Measurements from ENCODE around the gene TMEM258. TPM values are rescaled to one million over a fixed set of nuclear protein-coding genes. Genes with fewer than 3 reads are reported as not detected.

Gene TMEM258
- total and polyA plus RNA-seq, 2 experiments from 2014 or later = 72.8 to 258 TPM

DNA sequence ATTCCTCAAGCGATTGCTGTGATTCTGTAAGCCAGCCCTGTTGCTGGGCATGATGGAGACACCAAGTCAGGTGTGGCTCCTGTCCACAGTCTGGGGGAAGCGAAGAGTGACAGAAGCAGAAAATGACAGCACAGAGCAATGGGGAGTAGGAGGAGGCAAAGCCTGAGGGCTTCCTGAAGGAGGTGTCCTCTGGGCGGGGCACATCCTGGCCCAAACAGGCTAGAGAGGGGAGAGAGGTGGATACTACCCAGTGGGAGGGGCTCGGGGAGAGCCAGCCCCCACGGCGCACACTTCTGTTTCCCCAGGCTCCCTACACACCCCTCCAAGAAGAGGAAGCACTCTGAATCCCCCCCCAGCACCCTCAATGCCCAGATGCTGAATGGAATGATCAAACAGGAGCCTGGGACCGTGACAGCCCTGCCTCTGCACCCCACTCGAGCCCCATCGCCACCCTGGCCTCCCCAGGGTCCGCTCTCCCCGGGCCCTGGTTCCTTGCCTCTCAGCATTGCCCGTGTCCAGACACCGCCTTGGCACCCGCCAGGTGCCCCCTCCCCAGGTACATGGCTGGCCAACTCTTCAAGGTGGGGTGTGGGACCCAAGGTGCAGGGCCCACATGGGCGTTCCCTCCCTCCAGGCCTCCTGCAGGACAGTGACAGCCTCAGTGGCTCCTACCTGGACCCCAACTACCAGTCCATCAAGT lies 21.1 kb downstream of the TMEM258 start:
- no peak for DNase-seq
- Histone ChIP-seq H3F3A (ENCODE audit: insufficient read depth) (no peaks in the 10 kb centered on the region), H3K27me3 (replicated peaks; ENCODE audit: insufficient read depth) (no peaks in the 10 kb centered on the region), H3K9me3 (ENCODE audit: low read depth) (no peaks in the 10 kb centered on the region), H2AFZ (no peak overlapping the region), H3K9me2 (ENCODE audit: insufficient read depth) (no peaks in the 10 kb centered on the region), H3K4me1 (ENCODE audit: insufficient read depth) (no peaks in the 10 kb centered on the region), H3K79me2 (ENCODE audit: insufficient read depth) (no peaks in the 10 kb centered on the region), H4K20me1 (ENCODE audit: insufficient read depth) (no peaks in the 10 kb centered on the region), H3K4me3 (no peak overlapping the region), H3K9ac (no peak overlapping the region), H3K36me3 (ENCODE audit: low read depth) (no peaks in the 10 kb centered on the region), H3K4me2 (ENCODE audit: unreplicated experiment) (no peak overlapping the region), H3K27ac (no peak overlapping the region)
- TF ChIP-seq EZH2 (IDR thresholded peaks at IDR 0.05; ENCODE audit: insufficient read depth, poor library complexity, severe bottlenecking) (no peak), EZH2phosphoT487 (IDR thresholded peaks at IDR 0.05; ENCODE audit: insufficient read depth, low read depth) (no peak)
- WGBS, 2 experiments (ENCODE audit: low coverage in 1 of 2, low lambda C conversion rate in 2 of 2, missing lambda C conversion rate in 2 of 2) = 69 to 73% methylated on average over 15 of the region's 15 CpGs
- in situ Hi-C loops (cut with MboI) = no loop called here

DNA sequence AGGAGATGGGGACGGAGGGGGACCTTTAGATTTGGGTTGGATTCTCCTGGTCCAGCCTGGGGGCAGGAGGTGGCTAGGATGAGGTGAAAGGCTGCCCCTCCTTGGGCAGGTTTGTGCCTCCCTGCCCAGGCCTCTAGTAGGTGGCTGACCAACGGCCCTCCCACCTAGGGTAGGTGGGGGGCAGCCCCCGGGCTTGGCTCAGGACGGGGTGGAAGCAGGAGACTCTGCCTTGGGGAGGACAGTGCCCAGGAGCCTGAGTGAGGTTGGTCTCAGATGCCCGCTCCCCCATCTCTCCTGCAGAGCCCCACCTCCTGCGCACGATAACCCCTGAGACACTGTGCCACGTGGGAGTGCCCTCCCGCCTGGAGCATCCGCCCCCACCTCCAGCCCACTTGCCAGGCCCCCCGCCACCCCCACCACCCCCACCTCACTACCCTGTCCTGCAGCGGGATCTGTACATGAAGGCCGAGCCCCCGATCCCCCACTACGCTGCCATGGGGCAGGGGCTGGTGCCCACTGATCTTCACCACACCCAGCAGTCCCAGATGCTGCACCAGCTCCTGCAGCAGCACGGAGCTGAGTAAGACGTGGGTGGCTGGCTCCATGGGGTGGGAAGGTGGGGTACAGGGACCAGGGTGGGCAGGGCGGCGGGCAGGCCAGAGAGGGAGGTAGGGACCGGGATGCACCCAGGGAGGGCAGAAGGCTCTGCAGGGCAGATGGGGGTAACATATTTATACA lies 22.3 kb downstream of the TMEM258 start:
- DNase-seq = no peak
- Histone ChIP-seq H3K4me1 (ENCODE audit: insufficient read depth) (no peaks in the 10 kb centered on the region), H3K9me3 (ENCODE audit: low read depth) (no peaks in the 10 kb centered on the region), H3K79me2 (ENCODE audit: insufficient read depth) (no peaks in the 10 kb centered on the region), H3K27me3 (replicated peaks; ENCODE audit: insufficient read depth) (no peaks in the 10 kb centered on the region), H2AFZ (no peak overlapping the region), H3F3A (ENCODE audit: insufficient read depth) (no peaks in the 10 kb centered on the region), H3K9me2 (ENCODE audit: insufficient read depth) (no peaks in the 10 kb centered on the region), H3K4me2 (ENCODE audit: unreplicated experiment) (no peak overlapping the region), H3K27ac (no peak overlapping the region), H3K4me3 (no peak overlapping the region), H3K9ac (no peak overlapping the region), H3K36me3 (ENCODE audit: low read depth) (no peaks in the 10 kb centered on the region), H4K20me1 (ENCODE audit: insufficient read depth) (no peaks in the 10 kb centered on the region)
- 75 to 81% methylated on average over 8 to 20 of the region's 20 CpGs for whole genome bisulfite sequencing, 2 experiments (ENCODE audit: low coverage in 1 of 2, low lambda C conversion rate in 2 of 2, missing lambda C conversion rate in 2 of 2)
- TF ChIP-seq EZH2 (IDR thresholded peaks at IDR 0.05; ENCODE audit: insufficient read depth, poor library complexity, severe bottlenecking) (no peak), EZH2phosphoT487 (IDR thresholded peaks at IDR 0.05; ENCODE audit: insufficient read depth, low read depth) (no peak)
- in situ Hi-C loops (cut with MboI) = no loop called here

DNA sequence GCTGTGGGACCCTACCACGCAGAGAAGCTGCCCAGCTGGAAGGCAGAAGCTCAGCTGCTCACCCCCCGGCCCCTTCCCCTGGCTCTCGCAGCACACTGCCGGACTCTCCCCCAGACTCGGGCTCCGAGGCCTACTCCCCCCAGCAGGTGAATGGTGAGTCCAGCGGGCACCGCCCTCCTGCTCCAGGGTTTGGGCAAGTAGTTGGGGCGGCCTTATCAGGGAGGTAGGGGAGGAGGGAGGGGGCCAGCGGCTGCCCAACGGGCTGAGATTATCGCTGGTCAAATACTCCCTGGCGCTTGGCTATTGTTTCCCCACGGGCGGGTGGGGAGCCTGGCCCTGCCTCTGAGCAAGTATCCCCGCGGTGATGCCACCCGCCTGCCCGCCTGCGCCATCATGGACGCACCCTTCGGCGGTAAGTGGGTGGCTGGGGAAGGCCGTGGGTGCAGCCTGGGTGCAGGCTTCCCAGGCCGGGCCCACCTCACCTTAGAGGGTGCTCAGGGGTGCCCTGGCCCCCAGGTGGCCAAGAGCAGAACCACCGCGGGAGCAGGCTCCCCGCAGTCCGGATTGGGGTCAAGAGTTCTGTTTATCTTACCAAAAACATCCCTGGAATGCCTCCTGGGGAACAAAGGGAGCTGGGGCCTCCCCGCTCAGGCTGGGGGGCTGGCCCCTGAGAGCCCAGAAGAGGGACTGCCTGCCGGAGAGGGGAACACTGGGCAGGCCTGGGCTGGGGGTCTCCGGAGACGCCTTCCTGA lies 23.1 kb downstream of the TMEM258 start:
- H3K4me2 ChIP-seq (ENCODE audit: unreplicated experiment) = no peak overlapping the region
- DNase-seq = no peak
- no peak overlapping the region for H2AFZ ChIP-seq
- in situ Hi-C loops (cut with MboI) = no loop called here
- H3K27ac ChIP-seq = no peak overlapping the region
- H3K9me3 ChIP-seq (ENCODE audit: low read depth) = no peaks in the 10 kb centered on the region
- WGBS, 2 experiments (ENCODE audit: low coverage in 1 of 2, low lambda C conversion rate in 2 of 2, missing lambda C conversion rate in 2 of 2) = 71% methylated on average over 28 to 33 of the region's 33 CpGs
- no peak for TF ChIP-seq EZH2 (IDR thresholded peaks at IDR 0.05; ENCODE audit: insufficient read depth, poor library complexity, severe bottlenecking)
- TF ChIP-seq EZH2phosphoT487 (IDR thresholded peaks at IDR 0.05; ENCODE audit: insufficient read depth, low read depth) = no peak
- no peaks in the 10 kb centered on the region for H3K79me2 ChIP-seq (ENCODE audit: insufficient read depth)
- H3K9ac ChIP-seq = no peak overlapping the region
- H3K27me3 ChIP-seq (replicated peaks; ENCODE audit: insufficient read depth) = no peaks in the 10 kb centered on the region
- no peaks in the 10 kb centered on the region for H3F3A ChIP-seq (ENCODE audit: insufficient read depth)
- H3K9me2 ChIP-seq (ENCODE audit: insufficient read depth) = no peaks in the 10 kb centered on the region
- no peaks in the 10 kb centered on the region for H4K20me1 ChIP-seq (ENCODE audit: insufficient read depth)
- no peaks in the 10 kb centered on the region for H3K36me3 ChIP-seq (ENCODE audit: low read depth)
- H3K4me3 ChIP-seq = no peak overlapping the region
- H3K4me1 ChIP-seq (ENCODE audit: insufficient read depth) = no peaks in the 10 kb centered on the region

DNA sequence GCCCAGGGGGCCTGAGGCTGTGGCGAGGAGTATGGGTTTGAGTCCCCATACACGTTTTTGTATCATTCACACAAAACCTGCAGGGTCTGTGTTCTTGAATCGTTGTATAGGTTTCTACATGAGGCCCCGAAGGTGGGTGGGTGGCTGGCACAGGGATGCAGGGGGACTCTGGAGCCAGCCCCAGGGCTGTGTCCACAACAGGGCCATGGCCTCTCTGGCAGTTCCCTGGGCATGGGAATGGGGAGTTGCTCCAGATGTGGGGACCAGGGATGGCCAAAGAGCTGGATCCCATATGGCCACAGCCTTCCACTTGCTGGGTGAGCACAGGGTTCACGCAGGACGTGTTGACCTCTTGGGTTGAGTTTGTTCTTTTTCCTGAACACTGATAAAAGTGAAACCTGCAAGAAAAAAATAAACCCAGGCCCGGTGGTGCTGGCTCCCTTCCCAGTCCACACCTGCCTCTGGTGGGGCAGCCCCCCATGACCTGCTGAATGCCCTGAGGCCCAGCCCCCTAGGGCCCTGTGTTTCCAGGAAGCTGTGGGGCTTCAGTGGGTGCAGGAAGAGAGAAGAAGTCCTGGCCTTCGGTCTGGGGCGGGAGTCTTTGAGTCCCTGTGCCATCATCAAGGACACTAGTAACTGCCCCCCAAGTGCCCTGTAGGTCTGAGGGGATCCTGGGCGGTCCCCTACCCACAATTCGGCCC lies 23.9 kb downstream of the TMEM258 start:
- H3F3A ChIP-seq (ENCODE audit: insufficient read depth) = no peaks in the 10 kb centered on the region
- no peak overlapping the region for H3K4me3 ChIP-seq
- no peak for DNase-seq
- H3K9me2 ChIP-seq (ENCODE audit: insufficient read depth) = no peaks in the 10 kb centered on the region
- no peaks in the 10 kb centered on the region for H3K36me3 ChIP-seq (ENCODE audit: low read depth)
- H2AFZ ChIP-seq = no peak overlapping the region
- no peak overlapping the region for H3K9ac ChIP-seq
- H3K27me3 ChIP-seq (replicated peaks; ENCODE audit: insufficient read depth) = no peaks in the 10 kb centered on the region; the same call in 1 of the 2 replicates
- TF ChIP-seq EZH2phosphoT487 (IDR thresholded peaks at IDR 0.05; ENCODE audit: insufficient read depth, low read depth) (no peak), EZH2 (IDR thresholded peaks at IDR 0.05; ENCODE audit: insufficient read depth, poor library complexity, severe bottlenecking) (no peak)
- H3K4me1 ChIP-seq (ENCODE audit: insufficient read depth) = no peaks in the 10 kb centered on the region
- H4K20me1 ChIP-seq (ENCODE audit: insufficient read depth) = no peaks in the 10 kb centered on the region
- 59 to 60% methylated on average over 10 to 11 of the region's 11 CpGs for WGBS, 2 experiments (ENCODE audit: low coverage in 1 of 2, low lambda C conversion rate in 2 of 2, missing lambda C conversion rate in 2 of 2)
- H3K9me3 ChIP-seq (ENCODE audit: low read depth) = no peaks in the 10 kb centered on the region
- no peak overlapping the region for H3K4me2 ChIP-seq (ENCODE audit: unreplicated experiment)
- H3K27ac ChIP-seq = no peak overlapping the region
- in situ Hi-C loops (cut with MboI) = no loop called here
- no peaks in the 10 kb centered on the region for H3K79me2 ChIP-seq (ENCODE audit: insufficient read depth)
